SH-SY5Y (cell line): Measurements from ENCODE around the gene PPFIA1.

Source experiments
- GATA2 ChIP-seq: IDR thresholded peaks from 2 replicates; pipeline ENCODE4 v1.6.1; 2011; ENCODE audit warnings: mild to moderate bottlenecking, low read depth, low read length
- GATA3 ChIP-seq: IDR thresholded peaks from 2 replicates; pipeline ENCODE4 v1.6.1; 2011; ENCODE audit warnings: low read depth, mild to moderate bottlenecking, low read length, moderate library complexity

Gene PPFIA1

GRCh38 chr11:70341881-70342429 is 71.5 kb downstream of the PPFIA1 start:
- TF ChIP-seq GATA2 (no peak), GATA3 (no peak)

GRCh38 chr11:70343636-70344035 is 73.1 kb downstream of the PPFIA1 start:
- TF ChIP-seq GATA2 (no peak), GATA3 (no peak)

- TF ChIP-seq GATA3 (no peak), GATA2 (no peak)
These were observed 77.7 kb downstream of the PPFIA1 start for GRCh38 chr11:70348191-70348590.

GRCh38 chr11:70348608-70349007 is 78.1 kb downstream of the PPFIA1 start:
- TF ChIP-seq GATA3 (no peak), GATA2 (no peak)

GRCh38 chr11:70351646-70352045 is 81.2 kb downstream of the PPFIA1 start:
- TF ChIP-seq GATA2 (no peak), GATA3 (no peak)

GRCh38 chr11:70352100-70352499 is 81.6 kb downstream of the PPFIA1 start:
- TF ChIP-seq GATA2 (no peak), GATA3 (no peak)

- TF ChIP-seq GATA3 (no peak), GATA2 (no peak)
These were observed 82.1 kb downstream of the PPFIA1 start for GRCh38 chr11:70352601-70353000.

- TF ChIP-seq GATA3, result no peak
- no peak for TF ChIP-seq GATA2
These were observed 82.8 kb downstream of the PPFIA1 start for GRCh38 chr11:70353329-70353728.

- TF ChIP-seq GATA3 (no peak), GATA2 (no peak)
These were observed 83.5 kb downstream of the PPFIA1 start for GRCh38 chr11:70353900-70354568.

- TF ChIP-seq GATA2 (no peak), GATA3 (no peak)
These were observed 84.1 kb downstream of the PPFIA1 start for GRCh38 chr11:70354629-70355028.

GRCh38 chr11:70358753-70359152 is 88.3 kb downstream of the PPFIA1 start:
- no peak for TF ChIP-seq GATA3
- TF ChIP-seq GATA2, result no peak

GRCh38 chr11:70359451-70360205 is 89.1 kb downstream of the PPFIA1 start:
- TF ChIP-seq GATA3, result no peak
- no peak for TF ChIP-seq GATA2

GRCh38 chr11:70360211-70360610 is 89.7 kb downstream of the PPFIA1 start:
- TF ChIP-seq GATA3 (no peak), GATA2 (no peak)

- TF ChIP-seq GATA3 (no peak), GATA2 (no peak)
These were observed 93.7 kb downstream of the PPFIA1 start for GRCh38 chr11:70364178-70364577.
